GM19395 (cell line): ENCODE data around the gene NRG4.
"Not testable (repeated sequence)": the region's sequence is repeated elsewhere in the genome, so short reads cannot be mapped to it uniquely, and the experiment has no call there.

Experiments
- ATAC-seq: cut with Tn5 transposase; IDR thresholded peaks from one replicate; pipeline ENCODE4 v1.9.1; 2021; ENCODE audit warnings: mild to moderate bottlenecking, moderate library complexity; ENCODE audit not compliant: unreplicated experiment

Gene NRG4, protein sequence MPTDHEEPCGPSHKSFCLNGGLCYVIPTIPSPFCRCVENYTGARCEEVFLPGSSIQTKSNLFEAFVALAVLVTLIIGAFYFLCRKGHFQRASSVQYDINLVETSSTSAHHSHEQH

DNA sequence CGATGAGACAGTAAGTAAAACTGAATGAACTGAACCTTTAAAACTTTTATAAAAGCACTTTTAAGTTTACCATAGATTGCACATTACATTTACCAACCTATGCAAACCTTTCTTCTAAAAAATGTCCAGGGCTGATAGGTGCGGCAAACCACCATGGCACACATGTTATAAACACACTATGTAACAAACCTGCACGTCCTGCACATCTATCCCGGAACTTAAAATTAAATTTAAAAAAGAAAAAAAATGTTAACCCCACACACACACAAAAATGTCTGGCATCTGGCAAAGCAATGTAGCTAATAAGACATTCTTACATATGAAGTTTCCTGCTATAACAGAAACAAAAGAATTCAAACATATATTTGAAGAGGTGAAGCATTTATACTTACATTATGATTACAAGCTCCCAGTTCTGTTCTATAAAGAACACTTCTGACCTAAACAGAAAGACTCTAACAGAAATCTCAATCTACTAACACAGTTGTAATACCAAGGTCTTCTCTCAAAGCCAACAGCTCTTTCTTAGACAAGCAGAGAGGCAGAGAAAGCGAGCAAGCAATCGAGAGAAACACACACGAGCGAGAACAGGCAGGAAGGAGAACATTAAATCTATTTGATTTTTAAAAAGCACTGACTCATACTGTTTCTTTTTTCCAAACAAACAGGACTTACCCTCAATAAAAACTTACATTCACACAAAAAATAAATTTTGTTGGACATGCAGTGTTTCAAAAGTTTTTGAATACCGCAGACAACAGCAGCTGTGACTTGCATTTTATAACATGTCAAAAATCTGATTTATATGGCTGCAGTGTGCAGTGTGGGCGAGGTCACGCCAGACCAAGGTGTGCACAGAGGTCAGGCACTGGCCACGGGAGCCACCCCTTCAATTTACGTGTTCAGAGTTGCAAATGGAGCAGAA, at the start of gene NRG4:
TSS of gene NRG4 (minus strand) at position 798 of the 925 bp plus-strand sequence. CDS start 1,194 bp downstream, outside the sequence.
- ATAC-seq, result no peak

DNA sequence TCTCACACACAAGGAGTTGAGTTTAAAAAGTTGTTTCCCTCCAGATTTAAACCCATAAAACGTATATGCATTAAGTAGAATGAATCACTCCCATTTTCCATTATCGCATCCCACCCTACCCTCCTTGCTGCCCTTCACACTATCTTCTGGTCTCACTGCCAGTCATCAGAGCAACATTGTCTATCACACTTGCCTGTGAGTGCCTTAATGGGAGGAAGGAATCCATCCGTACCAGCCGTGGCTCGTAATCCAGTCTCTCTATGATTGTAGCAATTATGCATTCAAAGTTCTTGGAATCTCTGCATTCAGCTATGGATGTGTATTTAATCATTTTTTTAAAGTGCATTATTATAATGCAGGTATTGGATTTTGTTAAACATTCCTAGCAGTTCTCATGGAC, 49.5 kb upstream of the NRG4 start:
- no peak for ATAC-seq

DNA sequence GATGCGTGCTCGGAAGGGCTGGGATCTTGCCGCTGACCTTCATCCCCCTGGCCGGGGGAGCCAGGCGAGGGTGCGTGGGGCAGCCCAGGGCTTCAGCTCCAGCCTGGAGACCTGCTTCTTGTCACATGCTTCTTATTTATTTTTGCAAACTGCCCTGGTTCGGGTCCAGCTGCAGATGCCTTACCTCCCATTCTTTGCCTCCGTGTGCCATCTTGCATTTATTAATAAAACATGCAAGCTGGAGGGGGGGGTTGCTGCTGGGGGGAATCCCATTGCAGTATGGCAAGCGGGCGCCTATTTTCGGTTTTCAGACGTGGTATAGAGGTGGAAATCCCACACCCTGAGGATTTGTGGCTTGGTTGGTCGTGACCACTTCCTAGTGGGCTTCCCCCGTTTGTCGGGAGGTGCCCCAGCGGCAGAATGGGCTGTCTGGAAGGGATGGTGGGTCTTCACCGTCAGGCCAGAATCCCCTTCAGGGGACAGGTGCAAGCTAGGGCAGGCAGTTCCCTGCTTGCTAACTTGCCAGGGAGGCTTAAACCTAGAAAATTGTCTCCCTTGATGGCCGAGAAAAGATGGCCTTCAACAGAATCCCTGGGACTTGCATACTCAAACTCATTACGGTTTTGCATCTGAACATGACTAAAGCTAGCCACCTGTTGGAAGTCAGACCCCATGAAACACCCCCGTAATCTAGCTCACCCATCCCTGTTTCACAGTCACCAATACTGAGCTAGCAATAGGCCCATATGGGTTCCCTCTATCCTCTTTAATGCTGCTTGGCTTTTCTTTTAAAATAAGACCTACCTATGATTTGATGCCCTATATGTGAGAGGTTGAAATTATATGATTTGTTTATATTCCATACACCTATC, 48.1 kb upstream of the NRG4 start:
- ATAC-seq, result no peak

DNA sequence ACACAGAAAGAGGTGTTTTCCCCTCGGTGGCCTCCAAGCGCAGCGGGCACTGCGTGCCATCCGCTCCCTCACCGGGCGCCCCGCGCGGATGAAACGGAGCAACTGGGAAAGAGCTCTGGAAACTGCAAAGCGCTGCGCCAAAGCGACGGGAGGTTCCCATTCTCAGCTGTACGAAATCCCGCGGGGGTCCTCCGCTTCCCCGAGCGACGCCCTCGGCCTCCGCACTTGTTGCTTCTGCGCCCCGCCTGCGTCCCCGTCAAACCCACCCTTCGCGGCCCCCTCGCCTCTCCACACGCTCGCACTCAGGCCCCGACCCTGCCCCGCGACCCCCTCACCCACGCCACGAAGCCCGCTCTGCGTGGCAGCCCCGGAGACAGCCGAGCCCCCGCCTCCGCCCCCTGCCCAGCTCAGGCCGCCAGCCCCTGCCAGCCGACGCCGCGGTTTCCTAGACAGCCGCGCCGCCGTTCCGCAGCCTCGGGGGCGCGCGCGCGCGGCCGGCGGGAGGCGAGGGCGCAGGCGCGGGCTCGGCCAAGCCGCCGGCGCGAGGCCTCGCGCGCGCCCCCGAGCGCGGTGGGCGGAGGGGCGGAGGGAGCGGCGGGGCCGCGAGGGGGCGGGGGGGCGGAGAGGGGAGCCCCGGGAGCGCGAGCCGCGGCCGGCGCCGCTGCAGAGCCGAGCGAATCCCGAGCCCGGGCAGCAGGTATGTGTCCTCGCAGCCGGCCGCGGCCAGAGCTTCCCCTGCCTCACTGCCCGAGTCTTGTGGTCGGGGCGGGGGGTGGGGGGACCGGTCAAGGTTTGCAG, 47.3 kb upstream of the NRG4 start, which contains the start of gene TMEM266:
TSS of gene TMEM266 (plus strand) at position 666 of the 798 bp plus-strand sequence. CDS start 74,279 bp downstream, outside the sequence.
- ATAC-seq, result no peak

DNA sequence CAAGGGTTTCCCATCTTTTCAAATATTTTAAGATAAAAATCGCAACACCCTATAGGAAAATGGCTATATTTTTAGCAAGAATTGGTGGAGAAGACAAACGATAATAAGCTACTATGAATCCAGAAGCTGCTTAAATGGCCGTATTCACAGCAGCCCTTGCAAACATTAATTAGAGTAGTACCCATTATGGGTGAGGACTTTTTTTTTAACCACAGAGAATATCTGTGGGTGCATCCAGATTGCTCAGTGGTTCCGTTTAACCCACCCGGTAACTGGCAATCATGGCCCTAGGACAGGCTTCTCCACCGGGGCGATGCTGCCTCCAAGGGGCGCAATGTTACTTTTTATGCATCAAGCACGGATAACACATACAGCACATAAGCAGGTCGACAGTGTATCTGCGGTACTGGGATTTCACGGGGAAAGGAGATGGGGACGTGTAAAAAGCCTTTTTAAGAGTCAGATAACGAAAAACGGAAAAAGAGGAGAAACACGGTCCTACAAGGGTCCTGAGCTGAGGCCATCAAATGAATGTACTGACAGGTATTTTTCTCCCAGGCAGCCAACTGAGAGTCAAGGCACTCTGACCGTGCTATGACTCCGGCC, 46.6 kb upstream of the NRG4 start:
- no peak for ATAC-seq

DNA sequence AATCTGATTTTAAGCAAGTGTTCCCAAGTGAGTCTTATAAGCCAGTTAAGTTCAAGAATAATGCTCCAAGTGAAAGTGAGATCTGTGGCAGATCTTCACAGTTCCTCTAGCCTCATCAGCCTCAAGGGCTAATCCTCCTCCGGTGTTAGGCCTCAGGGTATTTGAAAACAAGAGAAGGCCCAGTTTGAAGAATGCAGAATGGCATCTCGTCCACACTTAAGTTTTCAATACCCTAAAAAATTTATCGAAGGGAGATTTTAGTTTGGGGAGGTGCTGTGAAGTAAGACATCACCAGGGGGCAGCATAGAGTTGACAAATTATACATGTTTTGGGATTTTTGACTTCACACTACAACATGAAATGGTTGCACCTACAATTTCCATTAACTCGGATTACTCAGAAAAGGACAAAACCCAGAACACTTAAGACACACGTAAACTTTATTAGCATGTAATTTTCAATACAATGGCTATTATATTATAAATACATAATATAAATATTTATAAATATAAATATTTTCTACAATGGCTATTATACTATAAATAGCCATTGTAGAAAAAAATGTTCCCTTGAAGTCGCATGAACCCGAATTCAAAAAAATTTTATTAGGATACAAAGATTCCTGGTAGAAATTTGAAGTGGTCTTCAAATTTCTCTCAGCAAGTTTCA, 45.2 kb upstream of the NRG4 start:
- ATAC-seq, result peak; percentile 42

DNA sequence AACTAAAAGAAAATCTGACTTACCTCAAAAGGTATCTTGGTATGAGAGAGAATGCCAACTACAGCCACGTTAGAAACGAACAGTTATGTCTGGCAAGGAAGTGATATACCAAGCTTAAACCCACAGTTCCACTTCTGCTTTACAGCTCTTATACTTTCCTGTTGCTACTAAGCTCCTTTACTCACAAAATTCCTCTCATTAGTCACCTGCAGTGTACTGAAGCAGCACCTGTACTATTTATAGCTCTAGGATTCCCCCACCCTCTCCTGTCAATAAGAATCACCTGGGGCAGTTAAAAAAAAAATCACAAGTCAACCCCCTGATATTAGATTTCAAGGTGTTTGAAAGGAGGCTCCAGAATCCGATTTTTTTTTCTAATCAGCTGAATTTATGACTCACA, 44.7 kb upstream of the NRG4 start:
- peak; percentile 66 for ATAC-seq

DNA sequence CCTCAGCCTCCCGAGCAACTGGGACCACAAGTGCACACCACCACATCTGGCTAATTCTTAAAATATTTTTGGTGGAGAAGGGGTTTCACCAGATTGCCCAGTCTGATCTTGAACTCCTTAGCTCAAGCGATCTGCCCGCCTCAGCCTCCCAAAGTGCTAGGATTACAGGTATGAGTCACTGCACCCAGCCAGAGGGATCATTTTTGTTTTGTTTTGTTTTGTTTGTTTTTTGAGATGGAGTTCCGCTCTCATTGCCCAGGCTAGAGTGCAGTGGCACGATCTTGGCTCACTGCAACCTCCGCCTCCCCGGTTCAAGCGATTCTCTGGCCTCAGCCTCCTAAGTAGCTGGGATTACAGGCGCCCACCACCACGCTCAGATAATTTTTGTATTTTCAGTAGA, 42.0 kb upstream of the NRG4 start:
- ATAC-seq, result not testable (repeated sequence)

DNA sequence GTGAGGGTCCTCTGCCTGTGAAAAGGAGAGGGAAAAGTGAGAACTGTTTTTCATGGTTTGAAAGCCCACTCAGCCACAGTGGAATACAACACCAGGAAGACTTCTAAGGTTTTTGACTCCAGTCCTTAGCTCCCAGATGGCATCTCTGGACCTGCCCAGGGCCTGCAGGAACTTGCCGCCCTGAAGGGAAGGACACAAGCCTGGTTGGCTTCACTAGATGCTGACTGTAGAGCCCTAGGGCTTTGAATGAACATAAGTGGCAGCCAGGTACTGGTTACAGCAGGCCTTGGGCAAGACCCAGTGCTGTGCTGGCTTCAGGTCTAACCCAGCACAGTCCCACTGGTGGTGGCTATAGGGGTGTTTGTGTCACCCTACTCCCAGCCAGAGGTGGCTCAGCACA, 26.3 kb upstream of the NRG4 start:
- no peak for ATAC-seq

DNA sequence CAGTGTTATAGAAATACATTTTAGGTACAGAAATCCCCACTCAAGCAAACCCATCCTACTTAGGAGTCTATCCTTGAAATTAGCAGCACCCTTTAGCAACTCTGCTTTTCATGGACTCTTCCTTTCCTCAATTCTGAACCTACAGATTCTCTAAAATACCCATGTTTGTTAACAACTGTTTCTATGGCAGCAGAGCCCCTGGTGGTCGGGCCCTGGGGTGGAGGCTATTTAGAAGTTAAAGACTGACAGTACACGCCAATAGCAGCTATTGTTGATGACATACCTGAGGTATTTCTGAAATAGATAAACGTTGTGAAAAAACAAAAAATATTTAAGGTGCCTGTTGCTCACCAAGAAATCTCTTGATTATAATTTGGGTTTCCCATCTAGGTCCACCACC, 23.4 kb upstream of the NRG4 start:
- no peak for ATAC-seq

DNA sequence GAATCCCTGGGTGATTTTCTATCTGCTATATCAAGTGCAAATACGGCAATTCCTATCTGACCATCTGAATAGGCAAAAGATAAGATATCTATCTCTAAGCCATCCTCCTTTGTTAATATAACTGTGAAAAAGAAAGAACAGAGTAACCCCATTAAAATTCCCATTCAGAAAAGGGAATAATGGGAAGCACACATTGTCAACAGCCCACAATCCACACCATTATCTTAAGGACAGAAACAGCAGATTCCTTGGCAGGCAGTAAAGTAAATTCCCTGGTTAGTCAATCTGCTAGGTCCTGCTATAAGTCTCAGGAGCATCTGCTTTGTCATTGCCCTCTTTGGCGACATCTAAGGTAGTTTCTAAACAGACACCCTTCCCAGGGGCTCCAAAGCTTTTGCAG, 21.9 kb upstream of the NRG4 start:
- no peak for ATAC-seq

DNA sequence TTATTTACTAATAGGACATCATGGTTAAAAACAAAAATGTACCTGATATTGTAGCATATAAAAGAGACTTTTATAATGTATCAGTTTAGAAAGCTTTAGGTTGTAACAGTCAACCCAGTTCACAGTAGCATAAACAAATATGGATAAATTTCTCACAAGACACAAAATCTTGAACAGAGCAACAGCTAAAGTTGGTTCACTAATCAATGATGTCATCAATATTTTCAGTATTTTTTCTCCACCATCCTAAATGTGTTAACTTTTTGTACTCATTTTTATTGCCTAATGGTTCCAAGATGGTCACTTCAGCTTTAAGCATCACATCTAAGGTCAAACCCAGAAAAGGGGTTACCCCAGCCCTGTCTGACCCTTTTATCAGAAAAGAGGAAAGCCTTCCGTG, 21.2 kb upstream of the NRG4 start:
- no peak for ATAC-seq

DNA sequence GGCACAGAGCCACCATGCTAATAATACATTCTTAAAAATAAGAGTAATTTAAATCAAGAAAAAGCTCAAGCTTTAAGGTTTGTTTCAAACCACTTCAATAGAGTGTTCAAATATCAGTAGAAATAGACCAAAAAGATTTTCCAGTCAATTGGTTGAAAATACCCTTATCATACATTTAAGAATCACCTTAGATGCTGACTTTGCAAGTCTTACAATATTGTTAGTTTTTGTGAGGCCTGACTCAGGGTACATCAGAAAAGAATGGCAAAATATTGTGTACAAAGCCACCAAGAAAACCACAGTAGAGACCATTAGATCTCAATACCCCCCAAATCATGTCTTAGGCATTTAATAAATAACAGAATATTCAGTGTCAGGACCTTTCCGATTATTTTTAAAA, 19.8 kb upstream of the NRG4 start:
- no peak for ATAC-seq

DNA sequence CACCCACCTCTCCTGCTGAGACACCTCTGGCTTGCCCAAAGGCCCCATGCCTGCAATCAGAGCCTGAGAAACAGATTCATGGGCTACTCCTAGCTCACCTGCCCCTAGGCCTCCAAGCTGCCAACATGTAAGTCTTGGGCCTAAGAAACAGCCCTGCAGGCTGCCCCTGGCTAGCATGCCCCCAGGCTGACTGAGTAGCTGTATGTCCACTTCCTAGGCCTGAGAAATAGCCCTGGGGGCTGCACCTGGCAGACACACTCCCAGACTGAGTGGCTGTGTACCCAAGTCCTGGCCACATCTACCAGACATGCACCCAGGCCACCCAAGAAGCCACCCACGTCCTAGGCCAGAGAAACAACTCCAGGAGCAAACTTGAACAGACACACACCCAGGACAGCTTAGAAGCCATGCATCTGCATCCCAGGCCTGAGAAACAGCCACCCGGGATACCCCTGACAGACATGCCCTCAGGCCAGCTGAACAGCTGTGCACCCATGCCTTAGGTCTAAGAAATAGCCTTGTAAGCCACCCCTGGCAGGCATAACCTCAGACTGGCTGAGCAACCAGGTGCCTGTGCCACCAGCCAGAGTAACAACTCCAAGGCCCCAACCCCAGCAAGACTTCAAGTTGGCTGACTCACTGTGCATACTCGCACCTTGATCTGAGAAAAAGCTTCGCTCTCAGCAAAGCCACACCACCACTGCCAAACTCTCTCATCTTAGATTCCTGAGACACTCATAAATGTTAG, 12.0 kb upstream of the NRG4 start:
- ATAC-seq, result no peak

DNA sequence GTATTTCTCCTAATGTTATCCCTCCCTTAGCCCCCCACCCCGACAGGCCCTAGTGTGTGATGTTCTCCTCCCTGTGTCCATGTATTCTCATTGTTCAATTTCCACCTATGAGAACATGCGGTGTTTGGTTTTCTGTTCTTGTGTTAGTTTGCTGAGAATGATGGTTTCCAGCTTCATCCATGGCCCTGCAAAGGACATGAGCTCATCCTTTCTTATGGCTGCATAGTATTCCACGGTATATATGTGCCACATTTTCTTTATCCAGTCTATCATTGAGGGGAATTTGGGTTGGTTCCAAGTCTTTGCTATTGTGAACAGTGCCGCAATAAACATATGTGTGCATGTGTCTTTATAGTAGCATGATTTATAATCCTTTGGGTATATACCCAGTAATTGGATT, 1.2 kb upstream of the NRG4 start:
- ATAC-seq, result not testable (repeated sequence)

DNA sequence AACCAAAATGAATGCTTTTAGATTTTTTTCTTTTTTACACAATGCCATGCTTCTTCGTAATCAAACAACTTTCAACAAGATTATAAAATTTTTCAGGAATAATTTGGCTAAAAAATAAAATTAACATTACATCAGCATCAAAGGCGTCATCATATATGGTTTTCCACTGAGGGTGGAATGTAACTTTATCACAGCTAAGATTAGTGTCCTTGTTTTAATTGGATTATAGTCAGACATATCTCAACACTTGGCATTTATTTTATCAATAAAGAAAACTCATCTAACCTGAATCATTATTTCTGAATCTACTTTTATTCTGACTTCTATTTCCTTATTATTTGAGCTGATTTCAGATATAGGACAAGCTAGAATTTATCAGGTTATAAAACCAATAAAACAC, 1.6 kb downstream of the NRG4 start:
- ATAC-seq, result no peak

DNA sequence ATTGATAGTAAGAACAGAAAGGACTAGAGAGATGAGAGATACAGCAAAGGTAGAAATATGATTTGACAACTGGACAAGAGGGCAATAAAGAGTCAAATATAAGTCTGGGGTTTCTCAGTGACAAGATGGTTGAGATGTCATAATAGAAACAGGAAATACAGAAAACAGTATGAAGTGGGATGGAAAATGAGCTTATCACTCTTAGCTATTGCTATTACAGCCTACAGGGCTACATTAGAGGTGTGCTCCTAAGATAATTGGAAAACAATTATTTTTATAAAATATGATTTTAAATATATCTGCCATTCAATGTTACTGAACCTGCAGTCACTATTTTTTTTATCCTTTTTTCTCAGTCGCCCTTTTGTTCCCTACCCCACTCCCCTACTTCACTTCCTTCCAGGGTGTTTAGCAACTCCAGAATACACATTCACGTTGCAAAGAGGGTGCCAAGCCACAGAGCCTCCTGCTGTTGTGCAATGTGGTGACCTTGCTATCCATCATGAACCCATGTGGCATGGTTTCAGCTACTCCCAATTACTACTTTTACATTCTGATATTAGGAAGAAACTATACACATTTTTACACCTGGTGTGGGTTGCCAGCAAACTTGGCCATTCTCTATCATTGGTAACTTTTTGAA, 6.0 kb downstream of the NRG4 start:
- no peak for ATAC-seq

DNA sequence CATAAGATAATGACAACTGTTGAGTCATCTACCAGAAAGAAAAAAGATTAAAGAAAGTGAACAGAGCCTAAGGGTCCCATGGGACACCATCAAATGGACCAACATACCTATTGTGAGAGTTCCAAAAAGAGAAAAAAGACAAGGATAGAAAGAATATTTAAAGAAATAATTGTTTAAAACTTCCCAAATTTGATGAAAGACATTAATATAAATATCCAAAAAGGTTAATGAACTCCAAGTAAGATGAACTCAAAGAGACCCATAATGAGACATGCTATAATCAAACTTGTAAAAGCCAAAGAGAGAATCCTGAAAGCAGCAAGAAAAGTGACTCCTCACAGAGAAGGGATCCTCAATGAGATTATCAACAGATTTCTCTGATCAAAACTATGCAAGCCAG, 8.9 kb downstream of the NRG4 start:
- ATAC-seq, result no peak
